OCI-LY3 (cell line): Measurements from ENCODE around the gene RAB37.

Experiments
- H2AFZ ChIP-seq: fragments of 200-600, 300-600 bp; shearing (Covaris generic); 2 replicates; pipeline ENCODE4 v1.6.0; 2014; ENCODE audit warnings: antibody characterized with exemption, low read depth, low read length
- H3K27ac ChIP-seq: fragments of 200-600, 300-600 bp; sonication (generic); 2 replicates; pipeline ENCODE4 v1.5.1; 2014; ENCODE audit warnings: mild to moderate bottlenecking, low read length, moderate library complexity, mixed read lengths
- H3K27me3 ChIP-seq: fragments of 200-600, 300-600 bp; sonication (generic); 2 replicates; pipeline ENCODE4 v1.6.1; 2014; ENCODE audit warnings: low read depth, low read length, mixed read lengths
- H3K36me3 ChIP-seq: fragments of 200-600, 300-600 bp; sonication (generic); replicated peaks from 2 replicates; pipeline ENCODE3; 2014; ENCODE audit warnings: low read depth, low read length, mixed read lengths
- H3K4me1 ChIP-seq: fragments of 300-600, 200-600 bp; sonication (generic); 2 replicates; pipeline ENCODE4 v1.6.1; 2014; ENCODE audit warnings: low read length, mixed read lengths
- H3K4me2 ChIP-seq: fragments of 200-600, 300-600 bp; sonication (generic); 2 replicates; pipeline ENCODE4 v1.6.1; 2014; ENCODE audit warnings: low read length, mixed read lengths
- H3K4me3 ChIP-seq: fragments of 300-600, 200-600 bp; sonication (generic); 2 replicates; pipeline ENCODE4 v1.5.1; 2014; ENCODE audit warnings: antibody characterized with exemption, mild to moderate bottlenecking, low read length, moderate library complexity
- H3K79me2 ChIP-seq: fragments of 300-600, 200-600 bp; shearing (Covaris generic); 2 replicates; pipeline ENCODE4 v1.6.1; 2014; ENCODE audit warnings: mild to moderate bottlenecking, low read length, mixed read lengths
- H3K9ac ChIP-seq: fragments of 300-600, 200-600 bp; shearing (Covaris generic); 2 replicates; pipeline ENCODE4 v1.6.0; 2014; ENCODE audit warnings: mild to moderate bottlenecking, low read length, moderate library complexity
- H3K9me3 ChIP-seq: fragments of 200-600, 300-600 bp; shearing (Covaris generic); 2 replicates; pipeline ENCODE4 v1.6.1; 2014; ENCODE audit warnings: low read length, mixed read lengths; ENCODE audit not compliant: insufficient read depth
- H4K20me1 ChIP-seq: fragments of 200-600, 300-600 bp; sonication (generic); 2 replicates; pipeline ENCODE4 v1.6.1; 2016; ENCODE audit warnings: low read length, mixed read lengths; ENCODE audit not compliant: insufficient read depth
- CTCF ChIP-seq: fragments of 200-600, 300-600 bp; sonication (generic); IDR thresholded peaks from 2 replicates; pipeline ENCODE4 v1.5.1; 2014; ENCODE audit warnings: antibody characterized with exemption, low read length, low read depth
- EZH2phosphoT487 ChIP-seq: fragments of 200-600 bp; shearing (Covaris generic); IDR thresholded peaks from 2 replicates; pipeline ENCODE4 v1.6.1; 2018; ENCODE audit warnings: antibody characterized with exemption, mixed run types, low read depth

Gene RAB37

GRCh38 chr17:74699236-74699635 is 37.8 kb upstream of the RAB37 start:
- Histone ChIP-seq H3K9ac (no peak overlapping the region), H3K4me1 (peaks cover 15% of the 10 kb centered on the region), H3K36me3 (no peaks in the 10 kb centered on the region), H3K79me2 (no peaks in the 10 kb centered on the region), H3K27me3 (peaks cover 31% of the 10 kb centered on the region), H3K4me3 (no peak overlapping the region), H2AFZ (no peak overlapping the region), H3K9me3 (no peaks in the 10 kb centered on the region), H3K4me2 (no peak overlapping the region), H4K20me1 (no peaks in the 10 kb centered on the region), H3K27ac (no peak overlapping the region)
- no peak for TF ChIP-seq CTCF
- TF ChIP-seq EZH2phosphoT487, result no peak

- TF ChIP-seq CTCF (no peak), EZH2phosphoT487 (no peak)
- H3K27ac ChIP-seq, result no peak overlapping the region
- H3K36me3 ChIP-seq, result no peaks in the 10 kb centered on the region
- H3K4me3 ChIP-seq, result no peak overlapping the region
- no peak overlapping the region for H3K4me2 ChIP-seq
- H3K79me2 ChIP-seq, result no peaks in the 10 kb centered on the region
- no peak overlapping the region for H2AFZ ChIP-seq
- H3K4me1 ChIP-seq, result peaks cover 7% of the 10 kb centered on the region
- no peaks in the 10 kb centered on the region for H4K20me1 ChIP-seq
- no peaks in the 10 kb centered on the region for H3K9me3 ChIP-seq
- H3K27me3 ChIP-seq, result peaks cover 34% of the 10 kb centered on the region
- no peak overlapping the region for H3K9ac ChIP-seq
These were observed 34.8 kb upstream of the RAB37 start for GRCh38 chr17:74702116-74702871.

GRCh38 chr17:74703311-74703710 is 33.7 kb upstream of the RAB37 start:
- Histone ChIP-seq H3K27ac (no peak overlapping the region), H3K9me3 (no peaks in the 10 kb centered on the region), H4K20me1 (no peaks in the 10 kb centered on the region), H3K4me3 (no peak overlapping the region), H3K36me3 (no peaks in the 10 kb centered on the region), H2AFZ (no peak overlapping the region), H3K27me3 (peaks cover 34% of the 10 kb centered on the region), H3K79me2 (no peaks in the 10 kb centered on the region), H3K4me2 (no peak overlapping the region), H3K4me1 (no peaks in the 10 kb centered on the region), H3K9ac (no peak overlapping the region)
- TF ChIP-seq CTCF (no peak), EZH2phosphoT487 (no peak)

GRCh38 chr17:74704544-74704943 is 32.5 kb upstream of the RAB37 start:
- H2AFZ ChIP-seq, result no peak overlapping the region
- H3K4me1 ChIP-seq, result no peaks in the 10 kb centered on the region
- no peaks in the 10 kb centered on the region for H4K20me1 ChIP-seq
- H3K4me2 ChIP-seq, result no peak overlapping the region
- peaks cover 34% of the 10 kb centered on the region for H3K27me3 ChIP-seq
- no peaks in the 10 kb centered on the region for H3K79me2 ChIP-seq
- no peaks in the 10 kb centered on the region for H3K9me3 ChIP-seq
- H3K9ac ChIP-seq, result no peak overlapping the region
- no peak overlapping the region for H3K4me3 ChIP-seq
- no peak for TF ChIP-seq EZH2phosphoT487
- H3K27ac ChIP-seq, result no peak overlapping the region
- H3K36me3 ChIP-seq, result no peaks in the 10 kb centered on the region
